HepG2 (cell line): ENCODE data around the gene MSRB2. TPM values are rescaled to one million over a fixed set of nuclear protein-coding genes. Genes with fewer than 3 reads are reported as not detected.
"Not testable (repeated sequence)": the region's sequence is repeated elsewhere in the genome, so short reads cannot be mapped to it uniquely, and the experiment has no call there.

Experiments
- ATAC-seq: fragments of 200-7000 bp; cut with Tn5 transposase; 3 replicates; pipeline ENCODE4 v1.9.1; 2020; ENCODE audit warnings: mild to moderate bottlenecking, moderate library complexity
- BruUV-seq: library from RNA; stranded (reverse); fragments of 400-500 nt; replicated peaks from 2 replicates; lab custom pipeline; 2021; lab: Mats Ljungman, UMichigan
- CTCF ChIA-PET: fragments of 300-600 bp; formaldehyde crosslinking; extraction: SDS; loops from one replicate; lab custom pipeline; 2021; ENCODE audit warnings: low total read pairs, inconsistent platforms, low intra/inter-chr PET ratio; lab: Yijun Ruan, JAX
- POLR2A ChIA-PET: fragments of 350-600 bp; sonication (Branson Sonifier 250); formaldehyde crosslinking; loops from one replicate; lab custom pipeline; 2020; ENCODE audit warnings: antibody characterized with exemption, inconsistent platforms; lab: Yijun Ruan, JAX
- DNase-seq: peaks from one replicate; pipeline ENCODE4 v3.0.0-alpha.2; 2015; ENCODE audit warnings: low spot score
- FAIRE-seq: peaks from 3 replicates; lab custom pipeline; 2011; peaks lifted over from hg19 to GRCh38; lab: Jason Lieb, UNC
- H2AFZ ChIP-seq: one replicate; pipeline ENCODE4 v1.6.1; 2011; ENCODE audit warnings: low read length, inconsistent platforms
- H3K27ac ChIP-seq: fragments of 300-600 bp; 3 replicates; pipeline ENCODE4 v1.8.0; 2011; ENCODE audit warnings: mixed run types, mild to moderate bottlenecking, mixed read lengths, low read length, inconsistent platforms; ENCODE audit not compliant: insufficient read depth; ENCODE audit errors: extremely low read length
- H3K27me3 ChIP-seq, 2 experiments: fragments of 200-600 bp in 1 of 2; 2 replicates in 1 of 2; 3 replicates in 1 of 2; pipeline versions ENCODE4 v1.6.0 to v1.8.0; 2011; ENCODE audit warnings: low read length in 2 of 2, mild to moderate bottlenecking in 2 of 2, moderate library complexity in 2 of 2, inconsistent platforms in 1 of 2; ENCODE audit not compliant: insufficient read depth in 2 of 2, control insufficient read depth in 1 of 2
- H3K36me3 ChIP-seq, 2 experiments: fragments of 200-600 bp in 1 of 2; replicated peaks in 1 of 2; 2 replicates in 1 of 2; 3 replicates in 1 of 2; pipeline versions ENCODE4 v1.5.1 to v1.8.0; 2011; ENCODE audit warnings: low read length in 2 of 2, inconsistent platforms in 1 of 2; ENCODE audit not compliant: insufficient read depth in 2 of 2, control insufficient read depth in 1 of 2
- H3K4me1 ChIP-seq: 2 replicates; pipeline ENCODE4 v1.5.1; 2012; ENCODE audit warnings: low read length, inconsistent platforms; ENCODE audit not compliant: insufficient read depth
- H3K4me2 ChIP-seq: 2 replicates; pipeline ENCODE4 v1.6.0; 2011; ENCODE audit warnings: low read depth, low read length, inconsistent platforms
- H3K4me3 ChIP-seq, 3 experiments: fragments of 200-600 bp in 1 of 3; sonication (generic), shearing (Covaris generic) in 1 of 3; replicated peaks in 1 of 3; 2 replicates each; pipeline ENCODE4 v1.5.1; 2011 to 2016; ENCODE audit warnings: low read length in 3 of 3, inconsistent platforms in 2 of 3, low read depth in 2 of 3, mild to moderate bottlenecking in 2 of 3, control low read depth in 1 of 3, mixed read lengths in 1 of 3; ENCODE audit not compliant: insufficient read depth in 1 of 3
- H3K79me2 ChIP-seq: one replicate; pipeline ENCODE4 v1.6.1; 2011; ENCODE audit warnings: low read length, inconsistent platforms; ENCODE audit not compliant: insufficient read depth
- H3K9ac ChIP-seq: 2 replicates; pipeline ENCODE4 v1.6.0; 2011; ENCODE audit warnings: mild to moderate bottlenecking, low read depth, low read length, inconsistent platforms; ENCODE audit not compliant: insufficient read depth
- H3K9me3 ChIP-seq: 2 replicates; pipeline ENCODE4 v1.5.1; 2012; ENCODE audit warnings: mild to moderate bottlenecking, low read length
- H4K20me1 ChIP-seq: 2 replicates; pipeline ENCODE4 v1.6.0; 2011; ENCODE audit warnings: inconsistent platforms, mild to moderate bottlenecking, low read length, moderate library complexity; ENCODE audit not compliant: insufficient read depth
- DMTF1 ChIP-seq: sonication (generic); formaldehyde crosslinking; IDR thresholded peaks from 2 replicates; pipeline ENCODE4 v1.4.0; 2020; ENCODE audit warnings: mild to moderate bottlenecking, missing genetic modification reagents
- KLF9 ChIP-seq: IDR thresholded peaks from 2 replicates; pipeline ENCODE4 v1.6.1; 2016; ENCODE audit warnings: low read depth
- WGBS: methylation state at CpG from one replicate; pipeline ENCODE4 v1.1.6; 2017; ENCODE audit warnings: low lambda C conversion rate; 5-methylcytosine and 5-hydroxymethylcytosine counted together
- in situ Hi-C: cut with HindIII; loops from 2 replicates; pipeline ENCODE4 v1.10.0; 2017; ENCODE audit warnings: low pct_unique_long_range_greater_than_20kb; ENCODE audit not compliant: extremely low pct_ligation_motif_present
- intact Hi-C: fragments of 100-400 bp; cut with micrococcal nuclease; formaldehyde crosslinking; loops from one replicate; pipeline ENCODE4 v1.10.0; 2022; ENCODE audit not compliant: unreplicated experiment
- polyA plus RNA-seq, 8 experiments: library from polyadenylated mRNA; depleted of rRNA in 3 of 8; stranded (reverse) in 7 of 8; unstranded in 1 of 8; fragments of >200 nt; fragmentation: Illumina TruSeq in 4 of 8; extraction: Trizol in 4 of 8; gene quantifications; 2 replicates each; pipeline versions ENCODE4 v1.2.1 to v1.2.3, GENCODE V29; 2011 to 2016; ENCODE audit warnings: low read depth in 4 of 8, missing spikeins in 1 of 8, mixed read lengths in 1 of 8; ENCODE audit not compliant: insufficient read depth in 1 of 8
- total RNA-seq, 5 experiments: library from RNA; depleted of rRNA; stranded (reverse); fragments of >200 nt; fragmentation: Illumina TruSeq; extraction: Trizol; gene quantifications; 2 replicates each; pipeline ENCODE4 v1.2.3, GENCODE V29; 2016; ENCODE audit warnings: low read depth in 1 of 5

The MSRB2 gene
- total and polyA plus RNA-seq, 2 of the 13 experiments (the other 11 are each of a cell fraction or from before 2014, with no cell fraction given), result 8.3 to 22.1 TPM

GRCh38 chr10:23063973-23064812 lies 31.2 kb upstream of the MSRB2 start:
- in situ Hi-C loops (no loop called here), intact Hi-C loops (no loop called here)
- WGBS, result 47% methylated on average over 14 of the region's 20 CpGs
- Histone ChIP-seq H3K4me2 (no peak overlapping the region), H3K27me3 (peaks cover 0 to 5% of the 10 kb centered on the region in 2 experiments; a peak in 1 of 5 replicates)
- no peak for ATAC-seq
- TF ChIP-seq DMTF1 (CRISPR knock-in tag), result no peak
- TF ChIP-seq KLF9, result no peak
- TF ChIP-seq, all 625 proteins: peak for 0
- FAIRE-seq (no peak), DNase-seq (no peak)
- Histone ChIP-seq H3K4me1 (no peaks in the 10 kb centered on the region; the same call in 1 of the 2 replicates), H3K9ac (no peak overlapping the region), H3K9me3 (no peaks in the 10 kb centered on the region), H3K4me3 (no peak overlapping the region), H3K27ac (no peak overlapping the region), H4K20me1 (no peaks in the 10 kb centered on the region), H3K36me3 (no peaks in the 10 kb centered on the region), H3K79me2 (no peaks in the 10 kb centered on the region), H2AFZ (no peak overlapping the region)
- BruUV-seq, result no TSS peak
- POLR2A ChIA-PET, result no interaction called here
- CTCF ChIA-PET, result no interaction called here

- H2AFZ ChIP-seq, CTCF ChIA-PET, H3K4me3 ChIP-seq, H3K27ac ChIP-seq, H3K4me2 ChIP-seq, POLR2A ChIA-PET, H3K27me3 ChIP-seq, H3K4me1 ChIP-seq, DNase-seq, BruUV-seq, H3K79me2 ChIP-seq, H3K9ac ChIP-seq, ATAC-seq, H3K9me3 ChIP-seq, FAIRE-seq, H4K20me1 ChIP-seq, H3K36me3 ChIP-seq: not testable (repeated sequence)
- WGBS, result 59% methylated on average over 2 of the region's 2 CpGs
- in situ Hi-C loops, result loop anchor here (5.0 kb wide), 1 partner anchor 1072 kb away; no protein-coding TSS in a partner anchor
- intact Hi-C loops, result loop anchor here (5.0 kb wide), 1 partner anchor 1062 kb away; the partner anchor contains the start of gene DNAJC1
These were observed 30.6 kb upstream of the MSRB2 start for GRCh38 chr10:23064813-23065114.
